Activated effector memory CD4-positive, alpha-beta T cell treated with Interleukin-2 at 50 U/mL for 16 hours (primary cell): Measurements from ENCODE around the gene UNC13B.

Experiments used
- DNase-seq: peaks from one replicate; pipeline ENCODE4 v3.0.0-alpha.2; 2020

UNC13B gene

DNA sequence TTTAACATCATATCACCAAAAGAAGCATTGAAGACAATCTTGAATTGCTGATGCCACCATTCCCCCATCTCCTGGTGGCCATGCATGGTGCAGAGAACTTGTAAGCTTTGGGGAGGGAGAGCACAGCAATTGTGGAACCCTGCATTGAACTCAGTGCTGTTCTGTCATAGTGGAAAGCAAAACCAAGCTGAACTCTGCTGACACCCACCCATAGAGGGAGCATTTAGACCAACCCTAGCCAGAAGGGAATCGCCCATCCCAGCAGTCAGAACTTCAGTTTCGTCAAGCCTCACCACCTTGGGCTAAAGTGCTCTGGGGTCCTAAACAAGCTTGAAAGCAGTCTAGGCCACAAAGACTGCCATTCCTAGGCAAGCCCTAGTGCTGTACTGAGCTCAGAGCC, 290.7 kb downstream of the UNC13B start:
- no peak for DNase-seq

DNA sequence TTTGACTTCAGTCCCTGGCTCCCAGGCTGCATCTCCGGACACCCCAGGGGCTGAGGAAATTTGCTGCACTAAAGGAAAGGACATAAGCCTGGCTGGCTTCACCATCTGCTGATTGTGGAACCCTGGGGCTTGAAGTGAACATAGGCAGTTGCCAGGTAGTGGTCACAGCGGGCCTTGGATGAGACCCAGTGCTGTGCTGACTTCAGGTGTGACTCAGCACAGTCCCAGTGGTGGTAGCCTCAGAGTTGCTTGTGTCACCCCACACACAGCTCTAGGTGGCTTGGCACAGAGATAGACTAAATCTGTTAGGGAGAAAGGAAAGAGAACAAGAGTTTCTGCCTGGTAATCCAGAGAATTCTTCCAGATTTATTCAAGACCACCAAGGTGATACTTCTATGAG, 292.0 kb downstream of the UNC13B start:
- DNase-seq = no peak
